Nephron (organoid): Measurements from ENCODE around the gene TAF8.
"Not testable (repeated sequence)": the region's sequence is repeated elsewhere in the genome, so short reads cannot be mapped to it uniquely, and the experiment has no call there.

Experiments used
- H3K27ac Mint-ChIP-seq, 3 experiments: 2 replicates each; pipeline ENCODE4 v1.8.0; 2020; ENCODE audit warnings: mixed read lengths in 3 of 3, mild to moderate bottlenecking in 2 of 3, moderate library complexity in 1 of 3
- H3K27me3 Mint-ChIP-seq: 2 replicates; pipeline ENCODE4 v1.8.0; 2021; ENCODE audit warnings: low read depth, mild to moderate bottlenecking, moderate library complexity, mixed read lengths
- H3K36me3 Mint-ChIP-seq: 2 replicates; pipeline ENCODE4 v1.8.0; 2020; ENCODE audit warnings: low read depth, mixed read lengths
- H3K4me1 Mint-ChIP-seq: 2 replicates; pipeline ENCODE4 v1.8.0; 2020; ENCODE audit warnings: mixed read lengths
- H3K4me3 Mint-ChIP-seq, 3 experiments: 2 replicates each; pipeline ENCODE4 v1.8.0; 2020; ENCODE audit warnings: mild to moderate bottlenecking in 3 of 3, mixed read lengths in 3 of 3, moderate library complexity in 2 of 3
- H3K9me3 Mint-ChIP-seq: 2 replicates; pipeline ENCODE4 v1.8.0; 2020; ENCODE audit warnings: mixed read lengths
- TF ChIP-seq, protein P1 (sequence below), 3 experiments: fragments of 200-600 bp; sonication (generic); IDR thresholded peaks; one replicate each; pipeline ENCODE4 v1.5.0; 2021; ENCODE audit warnings: antibody characterized with exemption in 3 of 3; ENCODE audit not compliant: unreplicated experiment in 3 of 3

The TAF8 gene

DNA sequence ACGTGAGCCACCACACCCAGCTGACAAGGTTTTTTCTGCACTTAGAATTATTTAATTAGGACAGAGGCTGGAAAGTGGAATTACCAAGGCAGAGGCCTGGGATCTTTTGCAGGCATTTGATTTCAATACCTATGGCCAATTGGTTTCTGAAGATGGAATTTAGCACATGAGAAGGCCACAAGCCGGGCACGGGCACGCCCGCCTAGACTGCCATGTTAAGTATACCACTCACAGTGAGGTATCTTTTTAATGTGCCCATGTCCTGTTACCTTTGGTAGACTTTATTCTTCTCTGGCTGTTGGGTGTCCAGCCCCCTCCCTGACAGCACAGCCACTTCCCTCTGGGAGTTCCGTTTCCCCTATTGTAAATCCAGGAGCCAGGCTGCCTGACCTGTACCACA lies 18.0 kb upstream of the TAF8 start:
- Mint-ChIP-seq H3K36me3 (no peaks in the 10 kb centered on the region), H3K27me3 (no peaks in the 10 kb centered on the region), H3K27ac (peak overlapping the region; percentile 83 to 96 (median 91)), H3K9me3 (no peaks in the 10 kb centered on the region), H3K4me1 (peaks cover 48% of the 10 kb centered on the region), H3K4me3 (no peak overlapping the region)
- TF ChIP-seq, protein P1, sequence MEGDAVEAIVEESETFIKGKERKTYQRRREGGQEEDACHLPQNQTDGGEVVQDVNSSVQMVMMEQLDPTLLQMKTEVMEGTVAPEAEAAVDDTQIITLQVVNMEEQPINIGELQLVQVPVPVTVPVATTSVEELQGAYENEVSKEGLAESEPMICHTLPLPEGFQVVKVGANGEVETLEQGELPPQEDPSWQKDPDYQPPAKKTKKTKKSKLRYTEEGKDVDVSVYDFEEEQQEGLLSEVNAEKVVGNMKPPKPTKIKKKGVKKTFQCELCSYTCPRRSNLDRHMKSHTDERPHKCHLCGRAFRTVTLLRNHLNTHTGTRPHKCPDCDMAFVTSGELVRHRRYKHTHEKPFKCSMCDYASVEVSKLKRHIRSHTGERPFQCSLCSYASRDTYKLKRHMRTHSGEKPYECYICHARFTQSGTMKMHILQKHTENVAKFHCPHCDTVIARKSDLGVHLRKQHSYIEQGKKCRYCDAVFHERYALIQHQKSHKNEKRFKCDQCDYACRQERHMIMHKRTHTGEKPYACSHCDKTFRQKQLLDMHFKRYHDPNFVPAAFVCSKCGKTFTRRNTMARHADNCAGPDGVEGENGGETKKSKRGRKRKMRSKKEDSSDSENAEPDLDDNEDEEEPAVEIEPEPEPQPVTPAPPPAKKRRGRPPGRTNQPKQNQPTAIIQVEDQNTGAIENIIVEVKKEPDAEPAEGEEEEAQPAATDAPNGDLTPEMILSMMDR (IDR thresholded peaks at IDR 0.05; ENCODE audit: unreplicated experiment in 3 of 3) = no peak

GRCh38 chr6:42037669-42038068 lies 12.7 kb upstream of the TAF8 start:
- H3K4me3 Mint-ChIP-seq, H3K36me3 Mint-ChIP-seq, H3K9me3 Mint-ChIP-seq, H3K27me3 Mint-ChIP-seq: not testable (repeated sequence)
- peak overlapping the region in 1 of 3 experiments; percentile 57 for H3K27ac Mint-ChIP-seq
- peaks cover 38% of the 10 kb centered on the region for H3K4me1 Mint-ChIP-seq

DNA sequence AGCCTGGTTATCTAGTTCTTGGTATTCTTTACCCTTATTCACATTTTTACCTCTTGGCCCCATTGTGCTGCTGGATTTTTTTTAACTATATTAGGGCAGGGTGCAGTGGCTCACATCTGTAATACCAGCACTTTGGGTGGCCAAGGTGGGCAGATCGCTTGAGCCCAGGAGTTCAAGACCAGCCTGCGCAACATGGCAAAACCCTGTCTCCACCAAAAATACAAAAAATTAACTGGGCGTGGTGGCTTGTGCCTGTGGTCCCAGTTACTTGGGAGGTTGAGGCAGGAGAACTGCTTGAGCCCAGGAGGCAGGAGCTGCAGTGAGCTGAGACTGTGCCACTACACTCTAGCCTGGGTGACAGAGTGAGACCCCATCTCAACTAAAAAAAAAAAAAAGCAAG lies 12.2 kb upstream of the TAF8 start:
- no peak overlapping the region for H3K4me3 Mint-ChIP-seq
- H3K27ac Mint-ChIP-seq = peak overlapping the region in 2 of 3 experiments; percentile 57 to 91
- peaks cover 35% of the 10 kb centered on the region for H3K4me1 Mint-ChIP-seq
- no peaks in the 10 kb centered on the region for H3K9me3 Mint-ChIP-seq
- H3K27me3 Mint-ChIP-seq = no peaks in the 10 kb centered on the region
- no peaks in the 10 kb centered on the region for H3K36me3 Mint-ChIP-seq
- TF ChIP-seq, protein P1 (IDR thresholded peaks at IDR 0.05; ENCODE audit: unreplicated experiment in 3 of 3) = no peak

DNA sequence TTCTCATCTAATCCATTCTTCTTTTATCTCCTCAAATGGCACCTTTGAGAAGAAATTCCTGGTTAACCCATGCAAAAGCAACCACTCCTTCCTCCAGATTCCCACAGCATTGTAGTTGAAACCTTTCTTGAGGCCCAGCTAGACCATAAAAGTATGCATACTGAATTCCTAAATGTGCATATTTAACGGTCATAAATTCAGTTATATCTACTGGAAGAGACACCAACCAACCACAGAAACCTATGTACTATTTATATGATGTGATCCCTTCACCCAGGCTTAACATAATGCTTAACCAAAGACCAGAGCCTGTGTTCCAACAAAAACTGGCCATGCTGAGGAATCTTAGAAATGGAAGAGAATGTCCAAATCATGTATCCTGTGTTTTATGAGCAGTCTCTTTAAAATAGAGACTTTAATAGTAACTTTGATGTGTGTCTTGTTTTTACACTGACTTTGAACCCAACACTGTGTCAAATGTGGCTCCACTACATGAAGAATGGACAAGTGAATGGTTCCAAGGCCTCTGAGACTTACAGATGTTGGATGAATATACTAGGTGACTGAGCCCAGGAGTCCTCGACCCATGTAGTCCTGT lies 11.4 kb upstream of the TAF8 start:
- Mint-ChIP-seq H3K27ac (peak overlapping the region; percentile 55 to 97 (median 91)), H3K4me1 (peaks cover 36% of the 10 kb centered on the region), H3K4me3 (no peak overlapping the region), H3K27me3 (no peaks in the 10 kb centered on the region), H3K36me3 (no peaks in the 10 kb centered on the region), H3K9me3 (no peaks in the 10 kb centered on the region)
- TF ChIP-seq, protein P1 (IDR thresholded peaks at IDR 0.05; ENCODE audit: unreplicated experiment in 3 of 3) = no peak

GRCh38 chr6:42040856-42041480 lies 9.4 kb upstream of the TAF8 start:
- H3K9me3 Mint-ChIP-seq = no peaks in the 10 kb centered on the region
- H3K27ac Mint-ChIP-seq = peak overlapping the region; percentile 44 to 98 (median 85)
- TF ChIP-seq, protein P1 (IDR thresholded peaks at IDR 0.05; ENCODE audit: unreplicated experiment in 3 of 3) = no peak
- H3K36me3 Mint-ChIP-seq = no peaks in the 10 kb centered on the region
- peak overlapping the region in 1 of 3 experiments; percentile 19 for H3K4me3 Mint-ChIP-seq
- no peaks in the 10 kb centered on the region for H3K27me3 Mint-ChIP-seq
- peaks cover 48% of the 10 kb centered on the region for H3K4me1 Mint-ChIP-seq

DNA sequence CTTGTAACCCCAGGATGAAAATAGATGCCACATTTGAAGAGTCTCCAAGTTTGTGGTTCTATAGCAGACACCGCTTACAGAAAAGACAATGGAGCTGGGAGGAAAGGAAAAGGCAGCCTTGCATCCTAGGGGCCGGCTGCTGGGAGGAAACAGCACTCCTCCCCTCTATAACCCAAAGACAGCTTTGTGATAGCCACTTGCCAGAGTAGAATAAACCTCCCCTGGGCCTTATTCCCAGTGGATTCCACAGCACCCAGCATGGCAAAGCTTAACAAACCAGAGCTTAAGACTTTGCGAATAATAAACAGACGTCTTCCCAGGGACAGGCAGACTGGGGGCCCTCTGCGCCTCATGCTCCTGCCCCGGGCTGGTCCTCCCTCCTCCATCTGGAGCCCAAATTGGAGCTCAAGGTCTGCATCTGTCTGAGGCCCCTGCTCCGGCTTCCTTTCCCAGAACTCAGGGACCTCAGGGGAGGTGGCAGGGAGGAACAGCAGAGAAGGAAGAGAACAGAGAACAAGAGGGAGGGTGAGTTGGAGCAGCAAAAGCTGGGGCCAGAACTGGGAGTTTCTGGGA lies 8.8 kb upstream of the TAF8 start:
- peaks cover 54% of the 10 kb centered on the region for H3K4me1 Mint-ChIP-seq
- H3K27me3 Mint-ChIP-seq = no peaks in the 10 kb centered on the region
- TF ChIP-seq, protein P1 (IDR thresholded peaks at IDR 0.05; ENCODE audit: unreplicated experiment in 3 of 3) = no peak
- H3K4me3 Mint-ChIP-seq = peak overlapping the region in 2 of 3 experiments; percentile 19 to 43
- no peaks in the 10 kb centered on the region for H3K9me3 Mint-ChIP-seq
- H3K27ac Mint-ChIP-seq = peak overlapping the region; percentile 44 to 98 (median 85)
- H3K36me3 Mint-ChIP-seq = no peaks in the 10 kb centered on the region
